GM23248 (cell line): ENCODE measurements around the gene TNFRSF8. TPM values are rescaled to one million over a fixed set of nuclear protein-coding genes. Genes with fewer than 3 reads are reported as not detected.

ENCODE experiments used
- DNase-seq: peaks from one replicate; pipeline ENCODE4 v3.0.0-alpha.2; 2015
- H2AFZ ChIP-seq: fragments of 200-600 bp; sonication (generic); 2 replicates; pipeline ENCODE4 v1.6.1; 2016; ENCODE audit warnings: antibody characterized with exemption
- H3F3A ChIP-seq: fragments of 200-600 bp; sonication (generic); 2 replicates; pipeline ENCODE4 v1.6.1; 2016; ENCODE audit warnings: mild to moderate bottlenecking, antibody characterized with exemption, mixed run types; ENCODE audit not compliant: insufficient read depth
- H3K27ac ChIP-seq: fragments of 200-600 bp; sonication (generic); 2 replicates; pipeline ENCODE4 v1.5.1; 2016; ENCODE audit warnings: mild to moderate bottlenecking
- H3K27me3 ChIP-seq: fragments of 200-600 bp; sonication (generic); replicated peaks from 2 replicates; pipeline ENCODE4 v1.6.1; 2016; ENCODE audit warnings: mild to moderate bottlenecking; ENCODE audit not compliant: insufficient read depth
- H3K36me3 ChIP-seq: fragments of 200-600 bp; sonication (generic); 2 replicates; pipeline ENCODE4 v1.6.1; 2016; ENCODE audit warnings: low read depth, mild to moderate bottlenecking
- H3K4me1 ChIP-seq: fragments of 200-600 bp; sonication (generic); 2 replicates; pipeline ENCODE4 v1.6.1; 2016; ENCODE audit warnings: mild to moderate bottlenecking; ENCODE audit not compliant: insufficient read depth
- H3K4me2 ChIP-seq: fragments of 200-600 bp; sonication (generic); one replicate; pipeline ENCODE4 v1.6.1; 2016; ENCODE audit warnings: mild to moderate bottlenecking; ENCODE audit not compliant: unreplicated experiment
- H3K4me3 ChIP-seq: fragments of 200-600 bp; sonication (generic); 2 replicates; pipeline ENCODE4 v1.5.1; 2016; ENCODE audit warnings: mild to moderate bottlenecking
- H3K79me2 ChIP-seq: fragments of 200-600 bp; sonication (generic); 2 replicates; pipeline ENCODE4 v1.6.1; 2016; ENCODE audit warnings: mild to moderate bottlenecking; ENCODE audit not compliant: insufficient read depth
- H3K9ac ChIP-seq: fragments of 200-600 bp; sonication (generic); 2 replicates; pipeline ENCODE4 v1.6.1; 2016; ENCODE audit warnings: mild to moderate bottlenecking
- H3K9me2 ChIP-seq: fragments of 200-600 bp; sonication (generic); 2 replicates; pipeline ENCODE4 v1.6.1; 2016; ENCODE audit warnings: mixed run types, mild to moderate bottlenecking, moderate library complexity; ENCODE audit not compliant: insufficient read depth
- H3K9me3 ChIP-seq: fragments of 200-600 bp; sonication (generic); one replicate; pipeline ENCODE4 v1.6.1; 2017; ENCODE audit warnings: low read depth
- H4K20me1 ChIP-seq: fragments of 200-600 bp; sonication (generic); 2 replicates; pipeline ENCODE4 v1.6.0; 2016; ENCODE audit not compliant: insufficient read depth
- EZH2 ChIP-seq: fragments of 200-600 bp; sonication (generic); IDR thresholded peaks from 2 replicates; pipeline ENCODE4 v1.6.1; 2018; ENCODE audit warnings: antibody characterized with exemption, mild to moderate bottlenecking; ENCODE audit not compliant: insufficient read depth, poor library complexity, severe bottlenecking
- EZH2phosphoT487 ChIP-seq: fragments of 200-600 bp; sonication (generic); IDR thresholded peaks from 2 replicates; pipeline ENCODE4 v1.6.1; 2018; ENCODE audit warnings: antibody characterized with exemption, moderate library complexity, mild to moderate bottlenecking, low read depth; ENCODE audit not compliant: insufficient read depth
- WGBS, 2 experiments: methylation state at CpG; one replicate each; pipeline ENCODE4 v1.1.6; 2015 to 2017; ENCODE audit warnings: low lambda C conversion rate in 2 of 2, low coverage in 1 of 2; ENCODE audit errors: missing lambda C conversion rate in 2 of 2; 5-methylcytosine and 5-hydroxymethylcytosine counted together
- in situ Hi-C: fragments of 300-500 bp; cut with MboI; formaldehyde crosslinking; loops from 2 replicates; pipeline ENCODE4 v1.15.0; 2020
- polyA plus RNA-seq: library from polyadenylated mRNA; unstranded; fragments of >200 nt; fragmentation: Nextera tagmentation; extraction: Ambion mirVana; gene quantifications from 2 replicates; pipeline ENCODE4 v1.2.1, GENCODE V29; 2016
- total RNA-seq: library from RNA; depleted of rRNA; stranded (reverse); fragments of >200 nt; shearing (Covaris generic); gene quantifications from 2 replicates; pipeline ENCODE4 v1.2.3, GENCODE V29; 2014

The TNFRSF8 gene
- total and polyA plus RNA-seq, 2 experiments from 2014 or later, result 0.23 TPM; not detected in 1

GRCh38 chr1:12091191-12091590 lies 28.1 kb downstream of the TNFRSF8 start:
- H4K20me1 ChIP-seq, result no peaks in the 10 kb centered on the region
- 67 to 82% methylated on average over 1 of the region's 1 CpG for WGBS, 2 experiments
- no peaks in the 10 kb centered on the region for H3F3A ChIP-seq
- in situ Hi-C loops, result no loop called here
- TF ChIP-seq EZH2 (no peak), EZH2phosphoT487 (no peak)
- no peaks in the 10 kb centered on the region for H3K79me2 ChIP-seq
- no peaks in the 10 kb centered on the region for H3K36me3 ChIP-seq
- no peaks in the 10 kb centered on the region for H3K9me3 ChIP-seq
- no peaks in the 10 kb centered on the region; the same call in 1 of the 2 replicates for H3K4me1 ChIP-seq
- no peak overlapping the region for H3K4me2 ChIP-seq
- no peaks in the 10 kb centered on the region for H3K27me3 ChIP-seq
- no peak for DNase-seq
- no peak overlapping the region for H3K9ac ChIP-seq
- H3K4me3 ChIP-seq, result no peak overlapping the region
- no peak overlapping the region for H3K27ac ChIP-seq
- no peak overlapping the region for H2AFZ ChIP-seq
- H3K9me2 ChIP-seq, result no peaks in the 10 kb centered on the region

DNA sequence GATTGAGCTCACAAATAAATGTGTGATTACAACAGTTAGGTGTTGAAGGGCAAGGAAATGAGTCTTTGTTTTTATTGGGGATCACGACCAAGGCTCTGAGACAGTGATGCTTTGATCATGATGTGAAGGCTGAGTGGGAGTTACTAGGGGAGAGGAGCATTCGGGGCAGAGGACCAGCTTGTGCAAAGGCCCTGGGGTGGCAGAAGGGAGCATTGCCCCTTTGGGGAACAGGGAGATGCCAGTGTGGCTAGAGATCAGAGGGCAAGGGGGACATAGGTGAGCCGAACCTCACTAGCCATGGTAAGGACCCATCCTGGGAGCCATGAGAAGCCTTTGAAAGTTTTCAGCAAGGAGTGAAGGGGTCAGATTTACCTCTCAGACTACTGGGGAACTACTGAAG lies 31.1 kb downstream of the TNFRSF8 start:
- Histone ChIP-seq H3K9me2 (no peaks in the 10 kb centered on the region), H3K4me1 (peaks cover 12% of the 10 kb centered on the region), H3F3A (no peaks in the 10 kb centered on the region), H3K4me2 (no peak overlapping the region), H3K79me2 (no peaks in the 10 kb centered on the region), H3K36me3 (no peaks in the 10 kb centered on the region), H3K9me3 (no peaks in the 10 kb centered on the region), H3K27me3 (no peaks in the 10 kb centered on the region), H3K4me3 (no peak overlapping the region), H3K9ac (no peak overlapping the region), H4K20me1 (no peaks in the 10 kb centered on the region), H3K27ac (no peak overlapping the region), H2AFZ (no peak overlapping the region)
- no peak for TF ChIP-seq EZH2
- no peak for TF ChIP-seq EZH2phosphoT487
- in situ Hi-C loops, result no loop called here
- no peak for DNase-seq
- WGBS, 2 experiments, result 44 to 47% methylated on average over 3 of the region's 3 CpGs

DNA sequence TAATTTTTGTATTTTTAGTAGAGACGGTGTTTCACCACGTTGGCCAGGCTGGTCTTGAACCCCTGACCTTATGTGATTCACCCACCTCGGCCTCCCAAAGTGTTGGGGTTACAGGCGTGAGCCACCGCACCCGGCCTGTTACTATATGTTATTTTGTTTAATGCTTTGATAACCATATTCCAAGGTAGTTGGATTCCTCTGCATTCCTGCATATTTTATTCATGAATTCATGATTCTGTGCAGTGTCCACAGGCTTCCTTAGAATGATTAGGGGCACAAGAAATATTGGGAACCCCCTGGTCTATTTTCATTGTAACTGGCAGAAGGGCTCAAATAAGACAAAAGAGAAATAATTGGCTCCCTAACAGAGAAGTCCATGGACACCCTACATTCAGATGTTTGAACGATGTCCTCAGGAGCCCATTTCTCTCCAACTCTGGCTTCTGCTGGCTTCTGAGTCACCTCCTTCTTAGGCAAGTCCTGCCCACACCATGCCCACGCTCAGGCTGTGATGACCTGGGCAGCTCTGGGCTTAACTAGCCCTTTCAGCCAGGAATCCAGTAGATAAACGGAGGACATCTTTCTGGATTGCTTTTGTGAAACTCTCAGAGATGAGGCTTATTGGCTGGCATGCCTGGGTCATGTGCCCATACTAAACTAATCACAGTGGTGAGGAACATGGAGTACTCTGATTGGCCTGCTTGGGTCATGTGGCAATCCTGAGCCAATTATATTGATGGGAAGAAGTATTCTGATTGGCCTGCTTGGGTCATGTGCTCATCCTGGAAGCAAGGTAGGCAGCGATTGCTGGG lies 32.6 kb downstream of the TNFRSF8 start:
- WGBS, 2 experiments, result 79 to 85% methylated on average over 10 of the region's 10 CpGs
- Histone ChIP-seq H3K4me3 (no peak overlapping the region), H3K9me2 (no peaks in the 10 kb centered on the region), H2AFZ (0 out of 2 replicates have a peak overlapping the region, but pooled peaks have one; percentile 16), H3K27ac (no peak overlapping the region), H3K27me3 (no peaks in the 10 kb centered on the region), H4K20me1 (no peaks in the 10 kb centered on the region), H3F3A (no peaks in the 10 kb centered on the region), H3K4me1 (peaks cover 12% of the 10 kb centered on the region), H3K9me3 (no peaks in the 10 kb centered on the region), H3K79me2 (no peaks in the 10 kb centered on the region), H3K36me3 (no peaks in the 10 kb centered on the region), H3K9ac (no peak overlapping the region), H3K4me2 (no peak overlapping the region)
- no peak for TF ChIP-seq EZH2phosphoT487
- DNase-seq, result peak; percentile 79
- in situ Hi-C loops, result no loop called here

DNA sequence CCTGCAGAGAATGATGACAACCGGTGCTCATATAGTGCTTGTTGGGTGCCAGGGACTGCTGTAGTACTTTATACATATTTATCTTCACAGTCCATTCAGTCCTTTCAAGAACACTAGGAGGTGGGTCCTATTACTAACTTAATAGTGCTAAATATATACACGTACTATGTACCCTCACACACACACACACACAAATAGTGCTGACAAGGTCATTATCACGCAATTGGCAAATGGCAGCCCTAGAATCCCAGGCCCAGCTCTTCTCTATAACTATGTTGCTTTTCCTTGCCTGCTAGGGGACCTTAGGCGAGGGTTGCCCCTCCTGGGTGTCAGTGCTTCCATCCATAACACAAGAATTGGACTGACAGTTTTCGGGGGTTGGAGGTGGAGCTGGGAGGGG lies 33.5 kb downstream of the TNFRSF8 start:
- TF ChIP-seq EZH2phosphoT487, result no peak
- TF ChIP-seq EZH2, result no peak
- Histone ChIP-seq H3K9me3 (no peaks in the 10 kb centered on the region), H3K27ac (no peak overlapping the region), H3F3A (no peaks in the 10 kb centered on the region), H3K79me2 (no peaks in the 10 kb centered on the region), H3K4me1 (peaks cover 12% of the 10 kb centered on the region), H3K36me3 (no peaks in the 10 kb centered on the region), H3K4me2 (no peak overlapping the region), H3K9ac (no peak overlapping the region), H3K27me3 (no peaks in the 10 kb centered on the region), H2AFZ (no peak overlapping the region), H3K4me3 (no peak overlapping the region), H3K9me2 (no peaks in the 10 kb centered on the region), H4K20me1 (no peaks in the 10 kb centered on the region)
- no peak for DNase-seq
- in situ Hi-C loops, result no loop called here
- 62 to 66% methylated on average over 5 of the region's 5 CpGs for WGBS, 2 experiments

DNA sequence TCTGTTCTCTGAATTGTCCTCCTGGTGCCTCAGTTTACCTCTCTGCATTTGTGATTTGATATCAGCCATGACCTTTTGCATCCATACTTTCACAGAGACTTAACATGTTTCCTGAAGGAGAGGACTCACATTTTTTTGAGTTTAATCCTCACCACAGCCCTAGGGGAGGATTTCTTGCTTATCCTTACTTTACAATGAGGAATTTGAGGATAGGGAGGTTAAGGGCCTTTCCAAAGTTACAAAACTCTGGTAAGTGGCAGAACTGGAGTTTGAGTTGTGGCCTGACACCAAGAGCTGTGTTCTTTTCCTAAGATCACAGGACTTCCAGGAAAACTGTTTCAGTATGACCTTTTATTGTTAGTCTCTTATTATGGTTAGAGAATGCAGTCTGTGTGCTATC lies 34.2 kb downstream of the TNFRSF8 start:
- Histone ChIP-seq H2AFZ (no peak overlapping the region), H3K4me1 (peaks cover 12% of the 10 kb centered on the region), H3K79me2 (no peaks in the 10 kb centered on the region), H3K9me3 (no peaks in the 10 kb centered on the region), H4K20me1 (no peaks in the 10 kb centered on the region), H3K4me3 (no peak overlapping the region), H3K9ac (no peak overlapping the region), H3K27me3 (no peaks in the 10 kb centered on the region), H3K36me3 (no peaks in the 10 kb centered on the region), H3K9me2 (no peaks in the 10 kb centered on the region), H3K27ac (no peak overlapping the region), H3K4me2 (no peak overlapping the region), H3F3A (no peaks in the 10 kb centered on the region)
- in situ Hi-C loops, result no loop called here
- peak; percentile 39 for DNase-seq
- TF ChIP-seq EZH2, result no peak
- TF ChIP-seq EZH2phosphoT487, result no peak
